K562 (cell line): Measurements from ENCODE around the gene SCG3. TPM values are rescaled to one million over a fixed set of nuclear protein-coding genes. Genes with fewer than 3 reads are reported as not detected.

ENCODE experiments used
- CXXC5 ChIP-seq: fragments of 250-450 bp; sonication (Bioruptor Pico); IDR thresholded peaks from 2 replicates; pipeline ENCODE4 v1.8.0; 2022; ENCODE audit warnings: inconsistent platforms, mild to moderate bottlenecking, moderate library complexity
- FOXM1 ChIP-seq, 2 experiments: fragments of 450-650 bp in 1 of 2; sonication (generic) in 1 of 2; formaldehyde crosslinking in 1 of 2; IDR thresholded peaks; 2 replicates each; pipeline versions ENCODE4 v1.6.1 to v1.9.0; 2017 to 2022; ENCODE audit warnings: low read depth in 2 of 2, mild to moderate bottlenecking in 2 of 2, missing genetic modification reagents in 1 of 2, moderate library complexity in 1 of 2
- SPI1 ChIP-seq: IDR thresholded peaks from 2 replicates; pipeline ENCODE4 v1.6.1; 2011; ENCODE audit warnings: low read depth, low read length, control low read depth, borderline replicate concordance
- polyA plus RNA-seq, 8 experiments: library from polyadenylated mRNA; depleted of rRNA in 4 of 8; stranded (reverse) in 5 of 8; unstranded in 3 of 8; fragments of >200 nt; fragmentation: Nextera tagmentation in 2 of 8; fragmentation: Illumina TruSeq in 1 of 8; extraction: Ambion mirVana in 2 of 8; extraction: Trizol in 1 of 8; gene quantifications; 2 replicates each; pipeline versions ENCODE4 v1.2.1 to v1.2.3, GENCODE V29; 2011 to 2014; ENCODE audit warnings: inconsistent platforms in 1 of 8, missing spikeins in 1 of 8
- total RNA-seq, 7 experiments: library from RNA; depleted of rRNA in 6 of 7; stranded (reverse); fragments of >200 nt in 6 of 7; fragmentation: Illumina TruSeq in 2 of 7; extraction: Trizol in 2 of 7; gene quantifications; 2 replicates each; pipeline versions ENCODE4 v1.2.1 to v1.2.3, GENCODE V29; 2011 to 2021; ENCODE audit warnings: low replicate concordance in 1 of 7
- TF ChIP-seq, protein P1 (sequence below), 2 experiments: fragments of 450-650 bp; formaldehyde crosslinking in 1 of 2; IDR thresholded peaks; 2 replicates each; pipeline versions ENCODE4 v1.4.0 to v1.6.1; 2014 to 2020; ENCODE audit warnings: mild to moderate bottlenecking in 2 of 2, borderline replicate concordance in 1 of 2, low read depth in 1 of 2

SCG3 gene
- total and polyA plus RNA-seq, 9 of the 15 experiments (the other 6 are each of a cell fraction or from before 2014, with no cell fraction given): 13.0 to 43.8 (median 21.0) TPM

DNA sequence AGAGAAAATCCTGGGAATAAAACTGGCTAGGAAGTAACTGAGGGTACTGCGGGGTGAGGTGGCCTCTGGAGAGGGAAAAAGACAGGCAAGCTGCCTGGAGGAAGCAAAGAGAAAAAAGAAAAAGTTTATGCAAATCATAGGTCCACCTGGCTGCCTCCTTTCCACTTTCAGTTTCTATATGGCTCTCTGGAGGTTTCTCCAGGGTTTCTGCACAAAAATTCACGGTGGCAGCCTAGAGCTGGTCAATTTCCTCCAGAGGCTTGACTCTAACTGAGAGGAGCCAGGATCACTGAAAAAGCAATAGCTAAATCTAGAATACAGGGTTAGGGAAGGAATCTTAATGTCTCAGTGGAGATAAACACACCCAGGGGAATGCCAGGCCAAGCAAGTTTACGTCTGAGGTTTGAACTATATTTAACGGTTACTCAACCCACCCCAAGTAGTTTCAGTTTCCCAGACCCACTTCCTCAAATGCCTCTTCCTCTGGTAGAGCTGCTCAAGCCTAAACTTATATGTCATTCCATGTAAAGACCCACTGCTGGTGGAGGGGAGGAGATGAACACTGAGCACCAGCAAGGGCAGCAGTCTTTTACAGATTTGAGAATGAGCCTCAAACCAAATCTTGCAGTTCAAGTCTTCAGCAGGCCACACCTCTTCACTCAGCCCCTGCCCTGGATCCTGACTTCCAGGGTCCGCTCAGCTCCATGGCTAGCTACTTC lies 50.4 kb downstream of the SCG3 start (continued):
- peak; percentile 28; the same call in 1 of the 2 replicates for TF ChIP-seq CXXC5
- peak; percentile 58; the same call in 1 of the 2 replicates for TF ChIP-seq FOXM1 (IDR thresholded peaks at IDR 0.05; ENCODE audit: low read depth)
- no peak for TF ChIP-seq FOXM1 (CRISPR knock-in tag; IDR thresholded peaks at IDR 0.05; ENCODE audit: low read depth)
- TF ChIP-seq, protein P1, sequence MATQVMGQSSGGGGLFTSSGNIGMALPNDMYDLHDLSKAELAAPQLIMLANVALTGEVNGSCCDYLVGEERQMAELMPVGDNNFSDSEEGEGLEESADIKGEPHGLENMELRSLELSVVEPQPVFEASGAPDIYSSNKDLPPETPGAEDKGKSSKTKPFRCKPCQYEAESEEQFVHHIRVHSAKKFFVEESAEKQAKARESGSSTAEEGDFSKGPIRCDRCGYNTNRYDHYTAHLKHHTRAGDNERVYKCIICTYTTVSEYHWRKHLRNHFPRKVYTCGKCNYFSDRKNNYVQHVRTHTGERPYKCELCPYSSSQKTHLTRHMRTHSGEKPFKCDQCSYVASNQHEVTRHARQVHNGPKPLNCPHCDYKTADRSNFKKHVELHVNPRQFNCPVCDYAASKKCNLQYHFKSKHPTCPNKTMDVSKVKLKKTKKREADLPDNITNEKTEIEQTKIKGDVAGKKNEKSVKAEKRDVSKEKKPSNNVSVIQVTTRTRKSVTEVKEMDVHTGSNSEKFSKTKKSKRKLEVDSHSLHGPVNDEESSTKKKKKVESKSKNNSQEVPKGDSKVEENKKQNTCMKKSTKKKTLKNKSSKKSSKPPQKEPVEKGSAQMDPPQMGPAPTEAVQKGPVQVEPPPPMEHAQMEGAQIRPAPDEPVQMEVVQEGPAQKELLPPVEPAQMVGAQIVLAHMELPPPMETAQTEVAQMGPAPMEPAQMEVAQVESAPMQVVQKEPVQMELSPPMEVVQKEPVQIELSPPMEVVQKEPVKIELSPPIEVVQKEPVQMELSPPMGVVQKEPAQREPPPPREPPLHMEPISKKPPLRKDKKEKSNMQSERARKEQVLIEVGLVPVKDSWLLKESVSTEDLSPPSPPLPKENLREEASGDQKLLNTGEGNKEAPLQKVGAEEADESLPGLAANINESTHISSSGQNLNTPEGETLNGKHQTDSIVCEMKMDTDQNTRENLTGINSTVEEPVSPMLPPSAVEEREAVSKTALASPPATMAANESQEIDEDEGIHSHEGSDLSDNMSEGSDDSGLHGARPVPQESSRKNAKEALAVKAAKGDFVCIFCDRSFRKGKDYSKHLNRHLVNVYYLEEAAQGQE (IDR thresholded peaks at IDR 0.05; ENCODE audit: borderline replicate concordance): no peak
- TF ChIP-seq, protein P1 (CRISPR knock-in tag; IDR thresholded peaks at IDR 0.05; ENCODE audit: low read depth): no peak
- TF ChIP-seq SPI1: peak; percentile 98
- TF ChIP-seq, all 486 proteins: peak for 24
